Glomerular endothelial cell (primary cell): ENCODE measurements around the gene POLDIP3. TPM values are rescaled to one million over a fixed set of nuclear protein-coding genes. Genes with fewer than 3 reads are reported as not detected.

Source experiments
- DNase-seq: peaks from one replicate; pipeline ENCODE4 v3.0.0-alpha.2; 2011; ENCODE audit warnings: low read depth, low spot score; ENCODE audit errors: extremely low read depth
- total RNA-seq: library from RNA; depleted of rRNA; stranded (reverse); fragments of >200 nt; gene quantifications from 2 replicates; pipeline ENCODE4 v1.2.3, GENCODE V29; 2015

POLDIP3 gene
- total RNA-seq = 25.4 and 31.9 TPM in 2 replicates

- peak; percentile 95 for DNase-seq
Observed at GRCh38 chr22:42614312-42615091, at the start of gene POLDIP3. POLDIP3 (minus strand) TSS chr22:42614883; CDS start chr22:42614857, 26 bp downstream.

- no peak for DNase-seq
Observed at GRCh38 chr22:42661985-42662831, 47.5 kb upstream of the POLDIP3 start.

- DNase-seq = no peak
Observed at GRCh38 chr22:42656578-42656977, 41.9 kb upstream of the POLDIP3 start.

- no peak for DNase-seq
Observed at GRCh38 chr22:42655693-42656092, 41.0 kb upstream of the POLDIP3 start.

GRCh38 chr22:42654436-42655073 lies 39.9 kb upstream of the POLDIP3 start:
- DNase-seq = no peak

- no peak for DNase-seq
Observed at GRCh38 chr22:42653999-42654398, 39.3 kb upstream of the POLDIP3 start.

- DNase-seq = no peak
Observed at GRCh38 chr22:42651134-42651533, 36.5 kb upstream of the POLDIP3 start.

- no peak for DNase-seq
Observed at GRCh38 chr22:42649246-42650099, 34.8 kb upstream of the POLDIP3 start, which contains the start of gene CYB5R3. CYB5R3 (minus strand) TSS chr22:42649392; CDS start chr22:42649315, 77 bp downstream.

- no peak for DNase-seq
Observed at GRCh38 chr22:42648368-42649245, 33.9 kb upstream of the POLDIP3 start.

GRCh38 chr22:42648017-42648367 lies 33.3 kb upstream of the POLDIP3 start:
- no peak for DNase-seq

- DNase-seq = no peak
Observed at GRCh38 chr22:42646569-42647525, 32.2 kb upstream of the POLDIP3 start.

GRCh38 chr22:42645938-42646568 lies 31.4 kb upstream of the POLDIP3 start:
- no peak for DNase-seq

GRCh38 chr22:42645341-42645937 lies 30.8 kb upstream of the POLDIP3 start:
- no peak for DNase-seq

GRCh38 chr22:42644422-42645340 lies 30.0 kb upstream of the POLDIP3 start:
- no peak for DNase-seq

GRCh38 chr22:42643634-42644421 lies 29.1 kb upstream of the POLDIP3 start:
- no peak for DNase-seq
